NT2/D1 (cell line): ENCODE measurements around the gene GON4L.
"Not testable (repeated sequence)": the region's sequence is repeated elsewhere in the genome, so short reads cannot be mapped to it uniquely, and the experiment has no call there.

ENCODE experiments used
- DNase-seq: peaks from one replicate; pipeline ENCODE4 v3.0.0-alpha.2; 2011; ENCODE audit warnings: low read depth, low spot score
- H3K27me3 ChIP-seq: 2 replicates; pipeline ENCODE4 v1.6.0; 2011; ENCODE audit warnings: mild to moderate bottlenecking; ENCODE audit not compliant: insufficient read length, insufficient read depth
- H3K36me3 ChIP-seq: 2 replicates; pipeline ENCODE4 v1.6.1; 2011; ENCODE audit warnings: mild to moderate bottlenecking, low read length, mixed read lengths; ENCODE audit not compliant: insufficient read depth, insufficient read length
- H3K4me1 ChIP-seq: 2 replicates; pipeline ENCODE4 v1.5.1; 2011; ENCODE audit not compliant: insufficient read depth, insufficient read length
- H3K4me3 ChIP-seq: 2 replicates; pipeline ENCODE4 v1.5.1; 2011; ENCODE audit warnings: low read depth; ENCODE audit not compliant: insufficient read length
- H3K9ac ChIP-seq: 2 replicates; pipeline ENCODE4 v1.6.0; 2011; ENCODE audit warnings: low read depth; ENCODE audit not compliant: insufficient read length
- H3K9me3 ChIP-seq: 2 replicates; pipeline ENCODE4 v1.5.1; 2011; ENCODE audit warnings: mild to moderate bottlenecking, low read length; ENCODE audit not compliant: insufficient read depth
- SUZ12 ChIP-seq: IDR thresholded peaks from 2 replicates; pipeline ENCODE4 v1.6.1; 2011; ENCODE audit not compliant: insufficient read length, insufficient read depth; ENCODE audit errors: extremely low read depth
- YY1 ChIP-seq: IDR thresholded peaks from 2 replicates; pipeline ENCODE4 v1.6.1; 2011; ENCODE audit not compliant: insufficient read length, insufficient read depth
- ZNF274 ChIP-seq: IDR thresholded peaks from 2 replicates; pipeline ENCODE4 v1.6.1; 2011; ENCODE audit warnings: mild to moderate bottlenecking, low read depth, low read length

The GON4L gene

DNA sequence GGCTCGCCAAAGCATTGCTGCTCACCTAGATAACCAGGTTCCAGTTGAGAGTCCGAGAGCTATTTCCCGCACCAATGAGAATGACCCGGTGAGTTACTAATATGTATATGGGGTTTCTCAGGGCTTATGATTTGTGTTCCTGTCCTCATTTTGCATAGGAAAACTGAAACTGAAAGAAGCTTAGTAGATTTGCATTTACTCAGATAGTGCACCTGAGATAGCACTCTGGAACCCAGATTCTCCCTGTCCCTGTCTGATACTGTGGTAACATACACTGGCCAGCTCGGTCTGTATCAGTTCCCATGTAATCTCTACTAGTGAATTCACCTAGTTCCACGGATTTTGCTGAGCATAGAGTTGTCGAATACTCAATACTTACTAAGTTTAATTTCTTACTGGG lies 140.0 kb downstream of the GON4L start:
- H3K4me1 ChIP-seq = no peaks in the 10 kb centered on the region
- no peak overlapping the region for H3K9ac ChIP-seq
- no peaks in the 10 kb centered on the region for H3K9me3 ChIP-seq
- TF ChIP-seq YY1 = no peak
- TF ChIP-seq ZNF274 = no peak
- no peak for TF ChIP-seq SUZ12
- H3K27me3 ChIP-seq = no peaks in the 10 kb centered on the region
- peaks cover 78% of the 10 kb centered on the region for H3K36me3 ChIP-seq
- H3K4me3 ChIP-seq = no peak overlapping the region
- no peak for DNase-seq

DNA sequence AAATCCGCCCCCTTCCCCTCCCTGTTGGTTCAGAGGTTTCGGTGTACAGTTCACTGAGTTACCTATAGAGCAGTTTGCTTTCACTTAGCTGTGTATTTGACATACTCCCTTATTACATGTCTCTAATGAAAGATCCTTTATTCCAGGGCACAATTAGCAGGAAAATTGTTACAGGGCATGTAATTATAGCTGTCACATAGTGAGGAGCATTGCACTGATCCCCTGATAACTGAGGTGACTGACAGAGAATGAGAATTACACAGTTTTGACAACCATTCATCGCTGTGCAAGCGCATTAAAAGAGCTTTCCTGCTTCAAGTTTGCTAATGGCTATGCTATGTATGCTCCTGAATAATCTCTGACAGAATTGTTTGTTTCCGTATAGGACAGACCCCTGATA lies 141.2 kb downstream of the GON4L start:
- Histone ChIP-seq H3K27me3 (no peaks in the 10 kb centered on the region), H3K9me3 (no peaks in the 10 kb centered on the region), H3K9ac (no peak overlapping the region), H3K4me3 (no peak overlapping the region), H3K36me3 (peaks cover 71% of the 10 kb centered on the region), H3K4me1 (no peaks in the 10 kb centered on the region)
- TF ChIP-seq SUZ12 (no peak), ZNF274 (no peak), YY1 (no peak)
- no peak for DNase-seq

GRCh38 chr1:155715056-155715455 lies 142.0 kb downstream of the GON4L start:
- H3K4me3 ChIP-seq, DNase-seq, H3K27me3 ChIP-seq, H3K9ac ChIP-seq, H3K9me3 ChIP-seq, H3K4me1 ChIP-seq: not testable (repeated sequence)
- H3K36me3 ChIP-seq = peaks cover 68% of the 10 kb centered on the region

DNA sequence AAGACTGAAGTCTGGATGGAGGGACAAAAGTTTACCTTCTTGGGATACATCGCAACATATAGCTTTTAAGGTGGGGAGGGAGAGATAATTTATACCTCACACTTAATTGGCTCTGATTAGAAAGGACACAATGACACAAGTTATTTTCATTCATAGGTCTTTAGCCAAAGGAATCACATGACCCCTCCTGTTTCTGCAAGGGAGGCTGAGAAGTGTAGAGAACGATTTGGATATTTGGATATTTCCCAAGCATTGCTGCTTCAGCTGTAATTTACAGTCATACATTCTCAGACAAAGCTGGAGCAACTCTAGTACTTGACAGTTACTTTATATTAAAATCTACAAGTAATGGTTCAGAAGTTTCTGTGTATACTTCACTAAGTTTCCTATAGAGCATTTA lies 143.9 kb downstream of the GON4L start:
- peaks cover 67% of the 10 kb centered on the region for H3K36me3 ChIP-seq
- H3K9ac ChIP-seq = no peak overlapping the region
- no peaks in the 10 kb centered on the region for H3K27me3 ChIP-seq
- TF ChIP-seq YY1 (no peak), ZNF274 (no peak), SUZ12 (no peak)
- no peak overlapping the region for H3K4me3 ChIP-seq
- no peak for DNase-seq
- H3K9me3 ChIP-seq = peaks cover 12% of the 10 kb centered on the region
- no peaks in the 10 kb centered on the region for H3K4me1 ChIP-seq

DNA sequence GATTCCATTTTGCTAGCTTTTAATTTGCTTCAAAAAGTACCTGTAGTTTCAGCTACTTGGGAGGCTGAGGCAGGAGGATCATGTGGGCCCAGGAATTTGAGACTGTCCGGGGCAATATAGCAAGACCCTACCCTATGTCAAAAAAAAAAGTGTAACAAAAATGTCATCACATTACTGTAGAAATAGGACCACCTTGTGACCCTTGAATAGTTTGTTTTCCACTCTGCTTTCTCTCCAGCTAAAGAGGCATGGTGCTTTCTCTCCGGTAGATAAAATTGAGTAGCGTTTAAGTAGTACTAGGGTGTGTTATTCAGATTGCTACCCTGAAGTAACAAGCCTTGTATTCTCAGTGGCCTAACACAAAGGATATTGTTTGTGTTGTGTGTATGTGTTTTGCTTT lies 144.4 kb downstream of the GON4L start:
- not testable (repeated sequence) for H3K9ac ChIP-seq, H3K4me3 ChIP-seq, H3K4me1 ChIP-seq, H3K27me3 ChIP-seq, DNase-seq
- peaks cover 64% of the 10 kb centered on the region for H3K36me3 ChIP-seq
- peaks cover 12% of the 10 kb centered on the region for H3K9me3 ChIP-seq

- DNase-seq, H3K27me3 ChIP-seq, H3K4me3 ChIP-seq, H3K9ac ChIP-seq, H3K4me1 ChIP-seq: not testable (repeated sequence)
- H3K36me3 ChIP-seq = peaks cover 52% of the 10 kb centered on the region
- H3K9me3 ChIP-seq = peaks cover 12% of the 10 kb centered on the region
Measured at GRCh38 chr1:155711457-155711856, 145.6 kb downstream of the GON4L start.

DNA sequence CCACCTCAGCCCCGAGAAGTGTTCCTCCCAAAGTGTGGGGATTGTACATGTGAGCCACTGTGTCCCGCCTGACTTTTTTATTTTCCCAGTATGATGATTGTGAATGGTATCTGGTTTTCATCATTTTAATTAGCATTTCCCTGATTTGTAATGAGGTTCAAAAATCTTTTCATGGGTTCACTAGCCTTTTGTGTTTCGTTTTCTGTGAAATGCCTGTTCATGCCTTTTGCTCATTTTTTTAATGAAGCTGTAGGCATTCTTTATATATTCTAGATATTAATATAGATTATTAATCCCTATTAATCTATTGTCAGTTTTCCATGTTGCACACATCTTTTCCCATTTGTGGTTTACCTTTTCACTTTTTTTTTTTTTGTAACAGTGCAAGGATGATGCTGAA lies 147.6 kb downstream of the GON4L start:
- DNase-seq = no peak

GRCh38 chr1:155706139-155706538 lies 150.9 kb downstream of the GON4L start:
- Histone ChIP-seq H3K9ac (no peak overlapping the region), H3K27me3 (no peaks in the 10 kb centered on the region), H3K9me3 (peaks cover 12% of the 10 kb centered on the region), H3K4me1 (no peaks in the 10 kb centered on the region), H3K4me3 (no peak overlapping the region), H3K36me3 (peaks cover 15% of the 10 kb centered on the region)
- DNase-seq = no peak
- TF ChIP-seq SUZ12 (no peak), ZNF274 (no peak), YY1 (no peak)

More for the DNA sequence above, 147.6 kb downstream of the GON4L start:
- no peak for TF ChIP-seq YY1
- no peak for TF ChIP-seq SUZ12
- TF ChIP-seq ZNF274 = no peak
- no peaks in the 10 kb centered on the region for H3K27me3 ChIP-seq
- peaks cover 12% of the 10 kb centered on the region for H3K9me3 ChIP-seq
- H3K9ac ChIP-seq = no peak overlapping the region
- H3K4me1 ChIP-seq = no peaks in the 10 kb centered on the region
- H3K36me3 ChIP-seq = peaks cover 40% of the 10 kb centered on the region
- H3K4me3 ChIP-seq = no peak overlapping the region

DNA sequence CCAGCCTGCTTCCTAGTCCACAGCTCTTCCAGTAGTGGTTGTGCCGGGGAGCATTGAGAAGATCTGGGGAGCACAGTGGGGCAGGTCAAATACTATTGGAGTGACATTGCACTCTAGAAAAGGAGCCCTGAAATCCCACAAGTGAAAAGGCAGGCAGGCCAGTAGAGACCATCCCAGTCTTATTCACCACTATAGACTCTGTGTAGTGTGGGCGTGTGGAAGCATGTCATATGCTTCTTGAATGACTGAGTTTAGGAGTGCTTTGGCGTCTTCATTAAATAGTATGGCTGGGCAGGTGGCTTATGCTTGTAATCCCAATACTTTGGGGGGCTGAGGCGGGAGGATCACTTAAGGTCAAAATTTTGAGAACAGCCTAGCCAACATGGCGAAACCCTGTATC lies 152.6 kb downstream of the GON4L start:
- not testable (repeated sequence) for H3K27me3 ChIP-seq
- H3K36me3 ChIP-seq = peaks cover 11% of the 10 kb centered on the region

More for the DNA sequence above, 152.6 kb downstream of the GON4L start:
- H3K9ac ChIP-seq, DNase-seq, H3K4me3 ChIP-seq, H3K4me1 ChIP-seq: not testable (repeated sequence)
- H3K9me3 ChIP-seq = peaks cover 17% of the 10 kb centered on the region
